Measurements from ENCODE around the gene PRSS56. TPM values are rescaled to one million over a fixed set of nuclear protein-coding genes. Genes with fewer than 3 reads are reported as not detected.

The PRSS56 gene
- polyA plus RNA-seq, 10 donors = 0.71 to 2.4 (median 1.3) TPM

GRCh38 chr2:232539298-232540231 is 19.4 kb downstream of the PRSS56 start, which contains the start of gene CHRNG:
TSS of gene CHRNG (plus strand) at chr2:232539692. CDS start at chr2:232539748, 56 bp downstream.
- DNase-seq = peak; percentile 58 to 68 (median 62)

GRCh38 chr2:232540441-232541041 is 20.4 kb downstream of the PRSS56 start:
- no peak for DNase-seq

- no peak for DNase-seq
Observed at GRCh38 chr2:232541195-232541960, 21.2 kb downstream of the PRSS56 start.

- no peak for DNase-seq
Observed at GRCh38 chr2:232541961-232542714, 21.9 kb downstream of the PRSS56 start.

- DNase-seq = no peak
Observed at GRCh38 chr2:232542715-232543467, 22.7 kb downstream of the PRSS56 start.

GRCh38 chr2:232543491-232543890 is 23.3 kb downstream of the PRSS56 start:
- no peak for DNase-seq

- no peak for DNase-seq
Observed at GRCh38 chr2:232543928-232544631, 23.9 kb downstream of the PRSS56 start.

GRCh38 chr2:232544674-232545073 is 24.5 kb downstream of the PRSS56 start:
- DNase-seq = no peak

- no peak for DNase-seq
Observed at GRCh38 chr2:232545511-232546375, 25.6 kb downstream of the PRSS56 start.

GRCh38 chr2:232547991-232548390 is 27.8 kb downstream of the PRSS56 start:
- DNase-seq = no peak

GRCh38 chr2:232549655-232550353 is 29.6 kb downstream of the PRSS56 start:
- DNase-seq = no peak

GRCh38 chr2:232550354-232551249 is 30.4 kb downstream of the PRSS56 start, which contains the start of the genes EIF4E2 and TIGD1:
TSS of gene EIF4E2 (plus strand) at chr2:232550689. CDS start at chr2:232550725, 36 bp downstream.
TSS of gene TIGD1 (minus strand) at chr2:232550557. CDS start at chr2:232549882, 675 bp downstream.
- peak; percentile 94 to 98 (median 97) for DNase-seq

- no peak for DNase-seq
Observed at GRCh38 chr2:232551250-232551638, 31.1 kb downstream of the PRSS56 start.

- no peak for DNase-seq
Observed at GRCh38 chr2:232551776-232552175, 31.6 kb downstream of the PRSS56 start.

- DNase-seq = no peak
Observed at GRCh38 chr2:232556426-232556825, 36.2 kb downstream of the PRSS56 start.

GRCh38 chr2:232562515-232563151 is 42.4 kb downstream of the PRSS56 start:
- no peak for DNase-seq
